Limb (tissue), 2 donors: ENCODE results near the gene NECAB3.
"Not testable (repeated sequence)": the region's sequence is repeated elsewhere in the genome, so short reads cannot be mapped to it uniquely, and the experiment has no call there.

Experiments
- DNase-seq, 2 donors: peaks; one replicate each; pipeline ENCODE4 v3.0.0-alpha.2; 2016; ENCODE audit errors: extremely low spot score in 2 of 2

The NECAB3 gene

DNA sequence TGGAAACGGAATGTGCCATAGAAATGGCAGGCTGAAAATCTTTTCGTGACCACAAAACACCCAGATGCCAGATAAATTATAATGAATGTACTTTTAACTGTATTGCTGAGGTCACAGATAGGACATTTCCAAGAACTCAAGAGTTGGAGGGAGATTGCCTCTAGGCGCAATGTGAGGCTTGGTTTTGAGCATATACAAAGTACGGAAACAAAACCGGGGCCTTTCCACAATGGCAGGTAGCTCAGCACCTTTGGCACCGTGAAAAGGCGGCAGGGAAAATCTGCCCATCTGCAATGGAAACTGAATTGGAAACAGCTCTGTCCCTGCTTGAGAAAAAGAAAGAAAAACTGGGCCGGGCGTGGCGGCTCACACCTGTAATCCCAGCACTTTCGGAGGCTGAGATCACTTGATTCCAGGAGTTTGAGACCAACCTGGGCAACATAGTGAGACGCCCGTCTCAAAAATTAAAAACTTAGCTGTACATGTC lies 22.6 kb downstream of the NECAB3 start:
- no peak for DNase-seq

DNA sequence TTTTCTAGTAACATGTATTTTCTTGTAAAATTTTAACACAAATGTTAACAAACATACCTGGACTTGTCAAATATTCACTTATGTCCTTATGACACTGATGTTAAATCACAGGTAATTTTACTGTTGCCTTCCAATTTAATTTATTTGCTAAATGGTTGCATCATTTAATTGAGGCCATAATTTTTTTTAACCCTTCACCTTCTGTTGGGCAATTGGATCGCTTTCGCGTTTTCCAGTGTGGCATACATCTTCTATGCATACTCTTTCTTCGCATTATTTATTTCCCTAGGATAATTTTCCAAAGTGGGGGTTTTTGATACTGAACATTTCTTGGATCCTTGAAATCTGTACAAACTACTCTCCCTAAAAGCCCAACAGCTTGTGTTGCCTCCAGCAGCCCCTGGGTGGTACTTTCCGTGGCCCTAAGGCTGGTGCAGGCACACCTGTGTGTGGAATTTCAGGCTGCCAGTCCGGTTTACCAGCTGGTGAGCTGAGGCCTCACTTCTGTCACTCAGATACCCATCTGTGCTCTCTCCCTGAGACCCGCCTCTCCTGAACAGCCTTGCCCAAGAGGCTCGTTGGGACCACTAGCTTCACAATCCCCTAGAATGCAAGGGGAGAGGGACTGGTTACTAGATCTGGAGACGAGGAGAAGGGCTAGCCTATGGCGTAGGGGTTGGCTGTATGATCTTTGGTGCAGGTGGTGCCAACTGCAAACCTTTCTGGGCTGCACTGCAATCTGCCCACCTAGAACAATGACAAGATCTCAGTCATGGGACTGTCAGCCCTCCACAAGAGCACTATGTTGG lies 23.3 kb downstream of the NECAB3 start:
- DNase-seq: peak in 1 of 2 donors; percentile 37

- DNase-seq: no peak
These were observed 24.0 kb downstream of the NECAB3 start for GRCh38 chr20:33650111-33650752.

DNA sequence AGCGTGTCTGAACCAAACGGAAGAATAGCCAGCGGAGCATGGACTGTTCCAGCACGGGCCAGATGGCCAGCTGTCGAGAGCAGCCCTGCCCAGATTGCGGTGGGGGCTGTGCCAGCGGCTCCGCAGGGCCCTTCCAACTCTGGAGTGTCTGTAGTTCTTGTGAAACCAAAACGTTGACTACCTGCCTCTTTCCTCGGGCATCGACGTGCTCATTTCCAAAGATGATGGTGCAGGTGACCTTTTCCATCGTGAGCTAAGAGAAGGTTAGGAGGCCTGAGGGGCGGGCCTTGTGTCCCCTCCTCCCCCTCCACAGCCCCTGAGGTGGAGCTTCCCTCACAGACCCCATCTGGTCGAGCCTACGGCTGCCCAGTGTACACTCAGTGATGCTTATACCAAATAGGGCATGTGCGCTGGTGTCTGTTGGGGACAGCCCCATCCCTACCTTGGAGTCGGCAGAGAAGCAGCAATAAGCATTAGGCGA lies 25.0 kb downstream of the NECAB3 start:
- peak; percentile 43 to 47 for DNase-seq

DNA sequence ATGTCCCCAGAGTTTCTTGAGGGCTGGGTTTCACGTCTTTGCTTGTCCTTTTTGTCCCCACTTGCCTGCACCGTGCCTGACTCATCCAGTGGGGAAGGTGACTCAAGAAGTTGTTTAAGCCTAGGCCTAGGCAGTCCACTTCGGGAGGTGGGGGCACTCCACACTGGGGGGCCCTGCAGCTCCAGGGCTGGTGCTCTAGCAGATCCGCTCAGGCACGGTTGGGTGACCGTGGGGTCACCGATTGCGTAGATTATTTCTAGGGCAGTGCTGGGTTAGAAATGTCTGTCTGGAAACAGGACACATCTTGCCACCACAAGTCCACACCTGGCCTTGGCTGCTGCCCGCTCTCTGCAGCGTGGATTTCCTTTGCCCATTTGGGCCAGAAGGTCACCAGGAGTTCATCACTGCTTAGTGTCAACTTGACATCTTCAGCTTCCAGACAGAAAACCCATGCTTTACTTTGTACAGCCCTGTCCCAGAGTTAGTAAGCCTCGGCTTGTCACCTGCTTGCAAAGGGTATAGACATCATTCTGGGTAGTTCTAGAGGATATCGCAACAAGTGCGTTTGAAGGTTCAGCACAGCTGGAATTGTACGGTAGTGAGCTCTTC lies 25.7 kb downstream of the NECAB3 start:
- no peak for DNase-seq

DNA sequence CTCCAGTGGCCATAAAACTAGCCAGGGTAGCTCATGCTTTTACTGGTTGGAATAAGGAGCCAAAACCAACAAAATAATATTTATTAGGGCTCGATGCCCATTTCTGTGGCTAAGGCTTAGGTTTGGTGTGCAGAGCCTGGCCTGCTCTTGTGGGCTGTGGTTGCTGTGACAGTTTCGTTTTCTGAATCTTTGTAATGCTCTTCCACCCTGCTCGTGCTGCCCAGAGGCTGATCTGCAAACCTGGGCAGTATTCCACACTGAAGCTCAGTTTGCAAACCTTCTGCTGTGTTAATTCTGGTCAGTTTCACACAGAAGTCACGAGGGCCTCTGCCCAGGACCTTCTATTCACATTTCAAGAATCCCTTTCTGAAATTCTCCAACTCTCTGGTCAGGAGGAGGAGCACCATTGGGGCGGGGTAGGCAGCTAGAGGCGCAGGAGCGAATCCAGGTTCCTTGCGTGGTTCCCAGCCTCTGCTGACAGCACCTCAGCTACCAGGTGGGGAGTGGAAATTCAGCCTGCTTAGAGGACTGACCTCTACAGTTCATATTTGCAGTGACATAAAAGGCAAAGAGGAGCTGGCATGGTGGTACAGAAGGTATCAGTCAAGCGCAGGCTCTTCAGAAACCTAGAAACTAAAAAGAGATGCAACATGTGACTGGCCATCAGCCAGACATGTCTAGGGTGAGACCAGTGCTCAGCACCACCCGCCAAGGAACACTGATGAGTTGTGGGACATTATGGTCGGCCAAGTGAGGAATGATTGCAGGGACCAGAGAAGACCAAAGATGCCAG lies 26.4 kb downstream of the NECAB3 start:
- peak in 1 of 2 donors; percentile 32 for DNase-seq

DNA sequence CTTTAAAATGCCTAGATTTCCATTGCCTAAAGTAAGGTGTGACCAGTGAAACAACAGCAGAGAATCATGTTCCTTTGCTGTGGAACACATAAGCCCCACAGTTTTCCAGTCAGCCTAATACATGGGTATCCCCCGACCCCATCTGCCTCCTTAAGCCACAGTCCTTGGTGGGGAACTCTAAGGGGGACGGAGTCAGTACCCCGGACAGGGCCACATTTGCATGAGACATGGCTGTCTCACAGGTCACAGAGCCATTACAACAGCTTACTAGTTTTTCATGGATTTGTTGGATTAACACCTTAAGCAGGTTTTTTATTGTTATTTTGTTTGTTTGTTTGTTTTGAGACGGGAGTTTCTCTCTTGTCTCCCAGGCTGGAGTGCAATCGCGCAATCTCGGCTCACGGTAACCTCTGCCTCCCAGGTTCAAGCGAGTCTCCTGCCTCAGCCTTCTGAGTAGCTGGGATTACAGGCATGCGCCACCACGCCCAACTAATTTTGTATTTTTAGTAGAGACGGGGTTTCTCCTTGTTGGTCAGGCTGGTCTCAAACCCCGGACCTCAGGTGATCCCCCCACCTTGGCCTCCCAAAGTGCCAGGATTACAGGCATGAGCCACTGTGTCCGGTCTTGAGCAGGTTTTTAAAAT lies 27.1 kb downstream of the NECAB3 start:
- DNase-seq: not testable (repeated sequence)

DNA sequence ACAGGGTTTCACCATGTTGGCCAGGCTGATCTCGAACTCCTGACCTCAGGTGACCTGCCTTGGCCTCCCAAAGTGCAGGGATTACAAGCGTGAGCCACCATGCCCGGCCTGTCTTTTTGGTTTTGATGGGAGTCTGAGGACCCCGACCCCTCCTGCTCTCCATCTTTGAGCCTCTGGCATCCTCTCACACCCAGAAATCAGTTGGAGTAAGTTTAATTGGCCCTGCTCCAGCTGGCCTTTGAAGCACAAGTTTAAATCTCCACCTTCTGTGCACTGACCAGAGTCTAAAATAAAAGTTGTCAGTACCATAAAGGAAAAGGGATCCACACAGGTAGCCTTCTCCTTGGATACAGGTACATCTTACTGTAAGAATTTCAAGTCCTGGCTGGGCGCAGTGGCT lies 28.0 kb downstream of the NECAB3 start:
- no peak for DNase-seq

DNA sequence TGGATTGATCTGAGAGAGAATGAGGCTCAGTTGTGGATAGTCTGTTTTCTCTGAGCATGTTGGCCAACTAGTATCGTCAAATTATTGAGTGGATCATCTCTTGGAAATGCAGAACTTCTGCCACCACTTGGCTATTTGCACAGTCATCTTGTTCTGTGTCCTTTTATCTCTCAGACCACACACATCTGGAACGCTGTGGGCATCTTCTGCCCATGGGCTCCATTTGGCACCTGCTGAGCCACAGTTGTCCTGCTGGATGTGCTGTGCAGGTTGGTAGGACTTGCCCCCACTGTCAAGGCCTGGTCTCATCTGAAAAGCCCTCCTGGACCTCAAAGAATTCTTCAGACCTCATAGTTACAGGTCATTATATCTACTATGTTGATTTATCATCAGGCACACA lies 28.8 kb downstream of the NECAB3 start:
- DNase-seq: no peak

DNA sequence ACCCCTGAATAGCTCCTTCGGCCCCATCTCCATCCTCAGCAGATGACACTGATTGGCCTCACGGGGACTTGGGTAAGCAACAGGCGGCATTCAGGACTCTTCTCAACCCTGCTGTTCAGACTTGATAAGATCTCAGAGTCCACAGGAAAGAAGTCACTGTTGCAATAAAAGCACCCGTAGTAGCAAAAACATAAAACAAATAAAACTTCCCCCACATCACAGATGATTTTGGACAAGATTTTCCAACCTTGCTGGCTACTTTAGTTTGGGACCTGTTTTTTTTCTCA lies 29.2 kb downstream of the NECAB3 start:
- DNase-seq: no peak

DNA sequence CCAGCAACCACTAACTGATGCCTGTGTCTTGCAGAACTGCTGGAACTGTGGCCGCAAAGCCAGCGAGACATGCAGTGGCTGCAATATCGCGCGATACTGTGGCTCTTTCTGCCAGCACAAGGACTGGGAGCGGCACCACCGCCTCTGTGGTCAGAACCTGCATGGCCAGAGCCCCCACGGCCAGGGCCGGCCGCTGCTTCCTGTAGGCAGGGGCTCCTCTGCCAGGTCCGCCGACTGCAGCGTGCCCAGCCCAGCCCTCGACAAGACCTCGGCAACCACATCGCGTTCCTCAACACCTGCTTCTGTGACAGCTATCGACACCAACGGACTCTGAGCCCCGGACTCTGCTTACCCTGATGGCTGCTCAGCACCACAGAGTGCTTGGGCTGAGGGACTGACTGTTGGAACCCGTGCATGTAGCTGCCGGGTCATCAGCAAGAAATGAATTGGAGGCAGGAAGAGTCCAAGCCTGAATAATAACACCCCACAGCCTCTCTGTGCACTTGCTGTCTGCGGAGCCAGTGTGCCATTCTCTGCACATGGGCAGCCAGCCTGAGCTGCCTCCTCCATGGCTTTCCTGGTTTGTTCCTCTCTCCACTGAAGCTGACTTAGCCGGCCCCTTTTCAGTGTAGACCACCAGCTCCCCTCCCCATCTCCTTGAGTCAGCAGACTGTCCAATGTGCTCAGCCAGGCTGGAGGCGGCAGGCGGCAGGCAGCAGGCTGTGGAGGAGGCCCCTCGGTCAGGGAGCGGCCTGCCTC lies 29.7 kb downstream of the NECAB3 start:
- no peak for DNase-seq

DNA sequence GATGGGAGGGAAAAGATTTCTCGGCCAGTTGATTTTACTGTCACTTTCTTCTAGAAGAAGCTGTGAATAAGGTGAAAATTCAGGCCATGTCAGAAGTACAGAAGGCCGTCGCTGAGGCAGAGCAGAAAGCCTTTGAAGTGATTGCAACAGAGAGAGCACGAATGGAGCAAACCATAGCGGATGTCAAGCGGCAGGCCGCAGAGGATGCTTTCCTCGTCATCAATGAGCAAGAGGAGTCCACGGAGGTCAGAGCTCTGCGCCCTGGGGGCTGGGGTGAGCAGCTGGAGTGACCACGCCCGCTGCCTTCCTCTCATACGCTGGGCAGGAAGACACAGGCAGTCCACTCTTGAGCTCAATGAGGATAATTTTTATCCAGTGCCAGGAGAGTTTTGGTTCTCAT lies 33.9 kb downstream of the NECAB3 start:
- no peak for DNase-seq

DNA sequence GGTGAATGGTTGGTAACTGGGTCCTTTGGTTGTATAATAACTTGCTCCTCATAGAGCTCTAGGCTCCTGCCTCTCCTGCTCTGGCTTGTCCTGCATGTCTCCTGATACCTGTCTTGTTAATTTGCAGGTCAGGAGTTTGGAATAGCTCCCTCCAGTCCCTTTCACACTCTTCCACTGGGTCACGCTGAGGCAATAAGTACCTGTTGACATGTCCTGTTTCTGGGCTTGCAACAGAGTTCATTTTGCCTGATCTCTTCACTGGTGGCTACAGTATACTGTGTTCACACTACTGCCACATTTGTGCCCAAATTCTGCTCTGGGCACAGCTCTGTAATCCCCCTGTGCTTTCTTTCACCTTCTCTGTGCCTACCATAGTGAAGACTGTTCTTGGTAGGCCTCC lies 37.5 kb downstream of the NECAB3 start:
- no peak for DNase-seq

GRCh38 chr20:33635341-33635740 lies 38.9 kb downstream of the NECAB3 start:
- no peak for DNase-seq

DNA sequence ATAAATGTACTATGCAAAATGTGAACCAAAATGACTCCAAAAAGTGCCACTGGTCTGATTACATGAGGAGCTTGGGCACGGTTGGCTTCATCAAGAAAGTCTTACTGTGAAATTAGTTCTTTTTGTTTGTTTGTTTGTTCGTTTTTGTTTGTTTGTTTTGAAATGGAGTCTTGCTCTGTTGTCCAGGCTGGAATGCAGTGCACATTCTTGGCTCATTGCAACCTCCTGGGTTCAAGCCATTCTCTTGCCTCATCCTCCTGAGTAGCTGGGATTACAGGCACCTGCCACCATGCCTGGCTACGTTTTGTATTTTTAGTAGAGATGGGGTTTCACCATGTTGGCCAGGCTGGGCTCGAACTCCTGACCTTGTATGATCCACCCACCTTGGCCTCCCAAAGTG lies 42.3 kb downstream of the NECAB3 start:
- not testable (repeated sequence) for DNase-seq

DNA sequence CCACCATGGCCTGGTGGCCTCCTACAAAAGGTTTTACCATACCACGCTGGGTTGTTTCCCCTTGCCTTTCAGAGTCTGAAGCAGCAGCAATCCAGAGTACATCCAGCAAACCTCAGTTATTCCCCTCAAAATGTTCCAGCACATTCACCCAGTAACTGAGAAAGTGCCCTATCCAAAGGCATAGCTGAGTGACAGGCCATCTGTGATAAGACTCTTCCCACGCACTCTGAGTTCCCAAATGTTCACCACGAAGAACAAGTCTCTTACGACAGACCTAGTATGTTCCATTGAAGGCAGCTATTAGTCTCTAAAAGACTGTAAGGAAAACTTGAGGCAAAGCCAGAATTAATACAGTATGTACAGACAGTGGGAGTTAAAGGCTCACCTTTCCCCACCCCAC lies 43.7 kb downstream of the NECAB3 start:
- DNase-seq: no peak

DNA sequence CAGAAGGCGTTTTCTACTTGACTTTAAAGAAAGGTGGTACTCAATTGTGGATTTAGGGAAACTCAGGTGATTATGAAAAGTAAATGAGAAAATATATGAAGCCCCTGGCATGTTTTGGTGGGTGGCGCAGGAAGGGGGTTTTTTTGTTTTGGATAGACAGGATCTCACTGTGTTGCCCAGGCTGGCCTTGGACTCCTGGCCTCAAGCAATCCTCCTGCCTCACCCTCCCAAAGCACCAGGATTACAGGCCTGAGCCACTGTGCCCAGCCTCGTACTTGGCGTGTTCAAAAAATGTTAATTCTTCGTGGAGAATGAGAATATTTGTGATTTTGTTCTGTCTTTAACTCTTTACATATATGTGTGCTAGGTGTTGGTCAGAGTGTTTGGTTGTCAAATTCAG lies 44.2 kb downstream of the NECAB3 start:
- no peak for DNase-seq

DNA sequence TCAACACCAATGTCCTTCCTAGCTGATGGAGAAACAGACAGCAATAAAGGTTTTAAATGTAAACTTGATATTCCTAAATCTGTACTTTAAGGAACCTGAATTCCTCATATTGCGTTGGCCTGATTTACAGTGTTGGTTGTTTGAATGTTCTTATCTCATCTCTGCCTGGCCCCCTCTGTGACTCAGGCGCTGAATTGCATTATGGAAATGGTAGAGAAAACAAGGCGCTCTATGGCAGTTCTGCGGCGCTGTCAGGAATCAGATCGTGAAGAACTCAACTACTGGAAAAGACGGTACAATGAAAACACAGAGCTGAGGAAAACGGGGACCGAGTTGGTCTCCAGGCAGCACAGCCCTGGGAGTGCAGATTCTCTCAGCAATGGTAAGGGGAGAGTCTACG lies 44.7 kb downstream of the NECAB3 start:
- DNase-seq: no peak

DNA sequence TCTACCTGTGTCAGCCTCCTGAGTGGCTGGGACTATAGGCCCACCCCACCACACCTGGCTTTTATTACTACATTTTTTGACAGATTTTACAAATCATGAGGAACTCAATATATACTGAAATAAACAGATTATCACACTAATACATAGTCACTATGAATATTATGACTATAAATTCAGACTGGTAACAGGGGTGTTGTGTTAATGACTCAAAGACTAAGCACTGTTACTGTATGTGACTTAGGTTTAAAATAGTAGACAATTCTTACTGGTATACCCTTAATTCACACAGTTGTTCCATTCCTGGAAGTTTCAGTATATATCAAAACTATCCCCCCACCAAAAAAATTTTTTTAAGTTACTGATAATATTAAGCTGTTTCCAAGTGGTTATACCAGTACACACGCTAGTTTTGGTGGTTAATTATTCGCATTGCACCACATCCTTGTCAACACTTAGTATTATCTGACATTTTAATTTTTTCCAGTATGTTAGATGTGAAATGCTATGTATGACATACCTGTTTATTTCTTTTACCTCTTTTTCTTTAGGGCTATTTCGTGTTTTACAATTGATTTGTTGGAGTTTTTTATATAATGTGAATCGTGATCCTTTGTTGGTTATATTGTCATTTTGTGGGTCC lies 46.5 kb downstream of the NECAB3 start:
- no peak for DNase-seq

- DNase-seq: no peak
These were observed 48.0 kb downstream of the NECAB3 start for GRCh38 chr20:33626190-33626589.
